HepG2 (cell line): Measurements from ENCODE around the gene CCDC178. TPM values are rescaled to one million over a fixed set of nuclear protein-coding genes. Genes with fewer than 3 reads are reported as not detected.

Experiments used
- ATAC-seq: fragments of 200-7000 bp; cut with Tn5 transposase; 3 replicates; pipeline ENCODE4 v1.9.1; 2020; ENCODE audit warnings: mild to moderate bottlenecking, moderate library complexity
- BruUV-seq: library from RNA; stranded (reverse); fragments of 400-500 nt; replicated peaks from 2 replicates; lab custom pipeline; 2021; lab: Mats Ljungman, UMichigan
- CTCF ChIA-PET: fragments of 300-600 bp; formaldehyde crosslinking; extraction: SDS; loops from one replicate; lab custom pipeline; 2021; ENCODE audit warnings: low total read pairs, inconsistent platforms, low intra/inter-chr PET ratio; lab: Yijun Ruan, JAX
- POLR2A ChIA-PET: fragments of 350-600 bp; sonication (Branson Sonifier 250); formaldehyde crosslinking; loops from one replicate; lab custom pipeline; 2020; ENCODE audit warnings: antibody characterized with exemption, inconsistent platforms; lab: Yijun Ruan, JAX
- DNase-seq: peaks from one replicate; pipeline ENCODE4 v3.0.0-alpha.2; 2015; ENCODE audit warnings: low spot score
- FAIRE-seq: peaks from 3 replicates; lab custom pipeline; 2011; peaks lifted over from hg19 to GRCh38; lab: Jason Lieb, UNC
- H2AFZ ChIP-seq: one replicate; pipeline ENCODE4 v1.6.1; 2011; ENCODE audit warnings: low read length, inconsistent platforms
- H3K27ac ChIP-seq: fragments of 300-600 bp; 3 replicates; pipeline ENCODE4 v1.8.0; 2011; ENCODE audit warnings: mixed run types, mild to moderate bottlenecking, mixed read lengths, low read length, inconsistent platforms; ENCODE audit not compliant: insufficient read depth; ENCODE audit errors: extremely low read length
- H3K27me3 ChIP-seq, 2 experiments: fragments of 200-600 bp in 1 of 2; 2 replicates in 1 of 2; 3 replicates in 1 of 2; pipeline versions ENCODE4 v1.6.0 to v1.8.0; 2011; ENCODE audit warnings: low read length in 2 of 2, mild to moderate bottlenecking in 2 of 2, moderate library complexity in 2 of 2, inconsistent platforms in 1 of 2; ENCODE audit not compliant: insufficient read depth in 2 of 2, control insufficient read depth in 1 of 2
- H3K36me3 ChIP-seq, 2 experiments: fragments of 200-600 bp in 1 of 2; replicated peaks in 1 of 2; 2 replicates in 1 of 2; 3 replicates in 1 of 2; pipeline versions ENCODE4 v1.5.1 to v1.8.0; 2011; ENCODE audit warnings: low read length in 2 of 2, inconsistent platforms in 1 of 2; ENCODE audit not compliant: insufficient read depth in 2 of 2, control insufficient read depth in 1 of 2
- H3K4me1 ChIP-seq: 2 replicates; pipeline ENCODE4 v1.5.1; 2012; ENCODE audit warnings: low read length, inconsistent platforms; ENCODE audit not compliant: insufficient read depth
- H3K4me2 ChIP-seq: 2 replicates; pipeline ENCODE4 v1.6.0; 2011; ENCODE audit warnings: low read depth, low read length, inconsistent platforms
- H3K4me3 ChIP-seq, 3 experiments: fragments of 200-600 bp in 1 of 3; sonication (generic), shearing (Covaris generic) in 1 of 3; replicated peaks in 1 of 3; 2 replicates each; pipeline ENCODE4 v1.5.1; 2011 to 2016; ENCODE audit warnings: low read length in 3 of 3, inconsistent platforms in 2 of 3, low read depth in 2 of 3, mild to moderate bottlenecking in 2 of 3, control low read depth in 1 of 3, mixed read lengths in 1 of 3; ENCODE audit not compliant: insufficient read depth in 1 of 3
- H3K79me2 ChIP-seq: one replicate; pipeline ENCODE4 v1.6.1; 2011; ENCODE audit warnings: low read length, inconsistent platforms; ENCODE audit not compliant: insufficient read depth
- H3K9ac ChIP-seq: 2 replicates; pipeline ENCODE4 v1.6.0; 2011; ENCODE audit warnings: mild to moderate bottlenecking, low read depth, low read length, inconsistent platforms; ENCODE audit not compliant: insufficient read depth
- H3K9me3 ChIP-seq: 2 replicates; pipeline ENCODE4 v1.5.1; 2012; ENCODE audit warnings: mild to moderate bottlenecking, low read length
- H4K20me1 ChIP-seq: 2 replicates; pipeline ENCODE4 v1.6.0; 2011; ENCODE audit warnings: inconsistent platforms, mild to moderate bottlenecking, low read length, moderate library complexity; ENCODE audit not compliant: insufficient read depth
- CTCF ChIP-seq: sonication (generic); formaldehyde crosslinking; IDR thresholded peaks from 2 replicates; pipeline ENCODE4 v1.5.0; 2020; ENCODE audit warnings: mild to moderate bottlenecking, missing genetic modification reagents, moderate library complexity
- E2F1 ChIP-seq: sonication (generic); formaldehyde crosslinking; IDR thresholded peaks from 2 replicates; pipeline ENCODE4 v1.5.0; 2020; ENCODE audit warnings: missing genetic modification reagents
- ETV5 ChIP-seq: IDR thresholded peaks from 2 replicates; pipeline ENCODE4 v1.6.1; 2018; ENCODE audit warnings: missing biosample characterization, missing genetic modification reagents, inconsistent platforms, borderline replicate concordance
- GPN1 ChIP-seq: sonication (generic); formaldehyde crosslinking; IDR thresholded peaks from 2 replicates; pipeline ENCODE4 v1.5.1; 2020; ENCODE audit warnings: missing genetic modification reagents, borderline replicate concordance
- HOXA9 ChIP-seq: sonication (generic); formaldehyde crosslinking; IDR thresholded peaks from 2 replicates; pipeline ENCODE4 v1.8.1; 2022; ENCODE audit warnings: missing genetic modification reagents, mild to moderate bottlenecking, moderate library complexity, borderline replicate concordance
- PRPF4 ChIP-seq: fragments of 200-400 bp; formaldehyde crosslinking; IDR thresholded peaks from 2 replicates; pipeline ENCODE4 v1.6.1; 2016; ENCODE audit warnings: low read length, low read depth; ENCODE audit not compliant: poor library complexity, severe bottlenecking
- SMARCC2 ChIP-seq: fragments of 450-650 bp; IDR thresholded peaks from 2 replicates; pipeline ENCODE4 v1.6.1; 2017; ENCODE audit warnings: antibody characterized with exemption, mild to moderate bottlenecking
- TARDBP ChIP-seq: sonication (generic); formaldehyde crosslinking; IDR thresholded peaks from 2 replicates; pipeline ENCODE4 v1.8.0; 2022; ENCODE audit warnings: mild to moderate bottlenecking, missing genetic modification reagents
- TBP ChIP-seq: sonication (generic); formaldehyde crosslinking; IDR thresholded peaks from 2 replicates; pipeline ENCODE4 v1.5.0; 2020; ENCODE audit warnings: missing genetic modification reagents
- WIZ ChIP-seq: sonication (generic); formaldehyde crosslinking; IDR thresholded peaks from 2 replicates; pipeline ENCODE4 v1.5.1; 2020; ENCODE audit warnings: mild to moderate bottlenecking, missing genetic modification reagents
- ZFYVE20 ChIP-seq: sonication (generic); formaldehyde crosslinking; IDR thresholded peaks from 2 replicates; pipeline ENCODE4 v1.8.0; 2023; ENCODE audit warnings: low read depth, mild to moderate bottlenecking, moderate library complexity, missing genetic modification reagents, borderline replicate concordance
- ZNF337 ChIP-seq: sonication (generic); formaldehyde crosslinking; IDR thresholded peaks from 2 replicates; pipeline ENCODE4 v1.5.1; 2020; ENCODE audit warnings: missing genetic modification reagents, low read depth, mild to moderate bottlenecking, borderline replicate concordance
- ZNF558 ChIP-seq: sonication (generic); formaldehyde crosslinking; IDR thresholded peaks from 2 replicates; pipeline ENCODE4 v1.9.0; 2022; ENCODE audit warnings: mild to moderate bottlenecking, missing genetic modification reagents, borderline replicate concordance
- ZNF605 ChIP-seq: sonication (generic); formaldehyde crosslinking; IDR thresholded peaks from 2 replicates; pipeline ENCODE4 v1.8.0; 2022; ENCODE audit warnings: mild to moderate bottlenecking, missing genetic modification reagents
- ZNF619 ChIP-seq: sonication (generic); formaldehyde crosslinking; IDR thresholded peaks from 2 replicates; pipeline ENCODE4 v1.4.0; 2020; ENCODE audit warnings: mild to moderate bottlenecking, missing genetic modification reagents
- ZNF883 ChIP-seq: sonication (generic); formaldehyde crosslinking; IDR thresholded peaks from 2 replicates; pipeline ENCODE4 v1.5.1; 2020; ENCODE audit warnings: mild to moderate bottlenecking, missing genetic modification reagents; ENCODE audit errors: not compliant biosample characterization
- WGBS: methylation state at CpG from one replicate; pipeline ENCODE4 v1.1.6; 2017; ENCODE audit warnings: low lambda C conversion rate; 5-methylcytosine and 5-hydroxymethylcytosine counted together
- in situ Hi-C: cut with HindIII; loops from 2 replicates; pipeline ENCODE4 v1.10.0; 2017; ENCODE audit warnings: low pct_unique_long_range_greater_than_20kb; ENCODE audit not compliant: extremely low pct_ligation_motif_present
- intact Hi-C: fragments of 100-400 bp; cut with micrococcal nuclease; formaldehyde crosslinking; loops from one replicate; pipeline ENCODE4 v1.10.0; 2022; ENCODE audit not compliant: unreplicated experiment
- polyA plus RNA-seq, 8 experiments: library from polyadenylated mRNA; depleted of rRNA in 3 of 8; stranded (reverse) in 7 of 8; unstranded in 1 of 8; fragments of >200 nt; fragmentation: Illumina TruSeq in 4 of 8; extraction: Trizol in 4 of 8; gene quantifications; 2 replicates each; pipeline versions ENCODE4 v1.2.1 to v1.2.3, GENCODE V29; 2011 to 2016; ENCODE audit warnings: low read depth in 4 of 8, missing spikeins in 1 of 8, mixed read lengths in 1 of 8; ENCODE audit not compliant: insufficient read depth in 1 of 8
- total RNA-seq, 5 experiments: library from RNA; depleted of rRNA; stranded (reverse); fragments of >200 nt; fragmentation: Illumina TruSeq; extraction: Trizol; gene quantifications; 2 replicates each; pipeline ENCODE4 v1.2.3, GENCODE V29; 2016; ENCODE audit warnings: low read depth in 1 of 5

Gene CCDC178
- total and polyA plus RNA-seq, 2 of the 13 experiments (the other 11 are each of a cell fraction or from before 2014, with no cell fraction given), result not detected

- 58% methylated on average over 3 of the region's 3 CpGs for WGBS
- Histone ChIP-seq H3K36me3 (no peaks in the 10 kb centered on the region), H4K20me1 (no peaks in the 10 kb centered on the region), H2AFZ (no peak overlapping the region), H3K9ac (no peak overlapping the region), H3K27ac (no peak overlapping the region), H3K4me1 (peaks cover 27% of the 10 kb centered on the region), H3K9me3 (no peaks in the 10 kb centered on the region), H3K27me3 (peaks cover 0 to 19% of the 10 kb centered on the region in 2 experiments; a peak in 2 of 5 replicates)
- POLR2A ChIA-PET, result no interaction called here
- ATAC-seq, result no peak
- no TSS peak for BruUV-seq
- CTCF ChIA-PET, result no interaction called here
- in situ Hi-C loops (no loop called here), intact Hi-C loops (no loop called here)
- FAIRE-seq, result no peak
- no peak for DNase-seq
- no peak for TF ChIP-seq ZFYVE20 (CRISPR knock-in tag)
- no peak for TF ChIP-seq PRPF4
- TF ChIP-seq ETV5 (CRISPR knock-in tag), result no peak
- no peak for TF ChIP-seq SMARCC2
- no peak for TF ChIP-seq ZNF605 (CRISPR knock-in tag)
- TF ChIP-seq ZNF883, result no peak
- TF ChIP-seq TBP (CRISPR knock-in tag), result no peak
- no peak for TF ChIP-seq ZNF619 (CRISPR knock-in tag)
- no peak for TF ChIP-seq WIZ (CRISPR knock-in tag)
- no peak for TF ChIP-seq ZNF558 (CRISPR knock-in tag)
- no peak for TF ChIP-seq E2F1 (CRISPR knock-in tag)
- TF ChIP-seq ZNF337 (CRISPR knock-in tag), result no peak
- no peak for TF ChIP-seq CTCF (CRISPR knock-in tag)
- no peak for TF ChIP-seq TARDBP (CRISPR knock-in tag)
- no peak for TF ChIP-seq GPN1 (CRISPR knock-in tag)
- TF ChIP-seq HOXA9 (CRISPR knock-in tag), result no peak
- TF ChIP-seq, all 625 proteins: peak for 0
- H3K79me2 ChIP-seq, result no peaks in the 10 kb centered on the region
- no peak overlapping the region for H3K4me2 ChIP-seq
- no peak overlapping the region for H3K4me3 ChIP-seq
Observed at GRCh38 chr18:32907311-32907585, 533.3 kb downstream of the CCDC178 start.
